GM19455 (cell line): ENCODE results near the gene CCNF.
"Not testable (repeated sequence)": the region's sequence is repeated elsewhere in the genome, so short reads cannot be mapped to it uniquely, and the experiment has no call there.

ENCODE experiments used
- ATAC-seq: cut with Tn5 transposase; IDR thresholded peaks from one replicate; pipeline ENCODE4 v1.9.1; 2021; ENCODE audit not compliant: unreplicated experiment

CCNF gene, protein sequence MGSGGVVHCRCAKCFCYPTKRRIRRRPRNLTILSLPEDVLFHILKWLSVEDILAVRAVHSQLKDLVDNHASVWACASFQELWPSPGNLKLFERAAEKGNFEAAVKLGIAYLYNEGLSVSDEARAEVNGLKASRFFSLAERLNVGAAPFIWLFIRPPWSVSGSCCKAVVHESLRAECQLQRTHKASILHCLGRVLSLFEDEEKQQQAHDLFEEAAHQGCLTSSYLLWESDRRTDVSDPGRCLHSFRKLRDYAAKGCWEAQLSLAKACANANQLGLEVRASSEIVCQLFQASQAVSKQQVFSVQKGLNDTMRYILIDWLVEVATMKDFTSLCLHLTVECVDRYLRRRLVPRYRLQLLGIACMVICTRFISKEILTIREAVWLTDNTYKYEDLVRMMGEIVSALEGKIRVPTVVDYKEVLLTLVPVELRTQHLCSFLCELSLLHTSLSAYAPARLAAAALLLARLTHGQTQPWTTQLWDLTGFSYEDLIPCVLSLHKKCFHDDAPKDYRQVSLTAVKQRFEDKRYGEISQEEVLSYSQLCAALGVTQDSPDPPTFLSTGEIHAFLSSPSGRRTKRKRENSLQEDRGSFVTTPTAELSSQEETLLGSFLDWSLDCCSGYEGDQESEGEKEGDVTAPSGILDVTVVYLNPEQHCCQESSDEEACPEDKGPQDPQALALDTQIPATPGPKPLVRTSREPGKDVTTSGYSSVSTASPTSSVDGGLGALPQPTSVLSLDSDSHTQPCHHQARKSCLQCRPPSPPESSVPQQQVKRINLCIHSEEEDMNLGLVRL

GRCh38 chr16:2429034-2429770 lies at the start of gene CCNF:
Gene CCNF, plus strand, starts transcription at chr16:2429447. Its CDS starts 35 bp downstream, at chr16:2429482.
- ATAC-seq, result peak; percentile 82

- no peak for ATAC-seq
Observed at GRCh38 chr16:2383501-2383900, 45.7 kb upstream of the CCNF start.

GRCh38 chr16:2384426-2384825 lies 44.8 kb upstream of the CCNF start:
- ATAC-seq, result no peak

DNA sequence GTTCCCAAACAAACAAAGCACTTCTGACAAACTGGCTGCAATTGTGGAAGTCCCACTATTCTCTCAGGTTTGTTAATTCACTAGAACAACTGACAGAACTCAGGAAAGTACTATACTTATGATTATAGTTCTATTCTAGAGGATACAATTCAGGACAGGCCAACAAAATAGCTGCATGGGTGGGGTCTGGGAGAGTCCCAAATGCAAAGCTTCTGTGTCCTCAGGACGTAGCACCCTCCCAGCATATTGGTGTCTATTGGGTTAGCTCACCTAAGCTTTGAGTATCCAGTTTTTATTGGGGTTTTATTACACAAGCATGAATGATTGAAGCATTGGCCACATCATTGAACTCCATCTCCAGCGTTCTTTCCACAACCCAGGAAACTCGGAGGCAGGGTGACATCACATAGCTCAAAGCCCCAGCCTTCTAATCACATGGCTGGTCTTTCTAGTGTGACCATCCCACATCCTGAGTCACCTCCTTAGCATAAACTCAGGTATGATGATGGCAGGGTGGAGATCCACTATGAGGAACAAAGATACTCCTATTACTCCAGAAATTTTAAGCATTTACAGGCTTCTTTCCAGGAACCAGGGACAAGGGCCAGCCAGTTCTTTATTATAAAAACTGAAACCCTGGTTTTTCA lies 43.9 kb upstream of the CCNF start:
- ATAC-seq, result no peak

- not testable (repeated sequence) for ATAC-seq
Observed at GRCh38 chr16:2385982-2386381, 43.3 kb upstream of the CCNF start.

GRCh38 chr16:2386990-2387389 lies 42.3 kb upstream of the CCNF start:
- no peak for ATAC-seq

DNA sequence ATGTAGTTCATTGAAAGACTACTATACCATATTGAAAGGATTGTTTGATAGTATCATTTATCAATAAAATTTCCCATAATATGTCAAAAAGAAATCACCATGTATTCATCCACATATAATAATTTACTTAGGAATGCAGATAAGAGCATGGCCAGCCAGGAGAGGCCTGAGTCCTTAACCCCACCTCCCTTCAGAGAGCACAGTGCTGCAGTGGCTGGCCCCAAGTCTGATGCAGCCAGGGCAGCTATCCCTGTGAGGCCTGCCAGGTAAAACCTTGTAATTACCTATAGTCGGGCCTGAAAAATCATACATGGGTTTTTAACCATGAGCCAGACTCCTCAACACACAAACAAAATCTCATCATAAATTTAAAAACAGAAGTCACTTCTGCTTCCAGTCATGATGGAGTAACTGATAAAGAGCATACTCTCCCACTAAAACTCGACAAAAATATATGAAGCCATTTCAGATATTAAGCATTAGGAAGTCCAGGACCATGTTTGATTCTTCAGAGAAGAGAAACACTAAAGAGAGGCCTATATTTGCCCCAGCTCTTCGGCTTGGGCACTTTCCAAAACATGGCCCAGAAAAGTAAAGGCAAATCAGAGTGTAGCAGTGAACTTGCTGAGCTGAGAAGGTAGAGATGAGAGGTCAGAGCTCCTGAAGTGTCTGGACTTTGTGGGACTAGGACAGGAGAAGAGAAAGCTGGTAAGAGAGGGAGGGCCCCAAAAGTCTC lies 40.9 kb upstream of the CCNF start:
- ATAC-seq, result no peak

- no peak for ATAC-seq
Observed at GRCh38 chr16:2388875-2389433, 40.3 kb upstream of the CCNF start.

- ATAC-seq, result no peak
Observed at GRCh38 chr16:2392025-2392424, 37.2 kb upstream of the CCNF start.

GRCh38 chr16:2398520-2398919 lies 30.7 kb upstream of the CCNF start:
- ATAC-seq, result no peak

GRCh38 chr16:2404099-2404498 lies 25.1 kb upstream of the CCNF start:
- no peak for ATAC-seq

GRCh38 chr16:2415085-2415484 lies 14.2 kb upstream of the CCNF start:
- no peak for ATAC-seq

DNA sequence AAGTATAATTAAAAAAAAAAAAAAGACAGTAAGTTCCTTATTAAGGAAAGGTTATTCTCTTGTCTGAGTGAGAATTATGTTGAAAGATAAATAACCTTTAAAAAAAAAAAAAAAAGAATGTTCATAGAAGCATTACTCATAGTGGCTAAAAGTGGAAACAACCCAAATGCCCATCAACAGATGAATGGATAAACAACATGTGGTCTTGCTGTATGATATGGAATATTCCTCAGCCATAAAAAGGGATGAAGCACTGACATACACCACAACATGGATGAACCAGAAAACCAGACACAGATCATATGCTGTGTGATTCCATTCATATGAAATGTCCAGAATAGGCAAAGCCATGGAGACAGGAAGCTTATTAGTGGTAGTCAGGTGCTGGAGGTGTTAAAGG lies 9.2 kb upstream of the CCNF start:
- no peak for ATAC-seq

- ATAC-seq, result no peak
Observed at GRCh38 chr16:2422123-2422867, 7.0 kb upstream of the CCNF start.

DNA sequence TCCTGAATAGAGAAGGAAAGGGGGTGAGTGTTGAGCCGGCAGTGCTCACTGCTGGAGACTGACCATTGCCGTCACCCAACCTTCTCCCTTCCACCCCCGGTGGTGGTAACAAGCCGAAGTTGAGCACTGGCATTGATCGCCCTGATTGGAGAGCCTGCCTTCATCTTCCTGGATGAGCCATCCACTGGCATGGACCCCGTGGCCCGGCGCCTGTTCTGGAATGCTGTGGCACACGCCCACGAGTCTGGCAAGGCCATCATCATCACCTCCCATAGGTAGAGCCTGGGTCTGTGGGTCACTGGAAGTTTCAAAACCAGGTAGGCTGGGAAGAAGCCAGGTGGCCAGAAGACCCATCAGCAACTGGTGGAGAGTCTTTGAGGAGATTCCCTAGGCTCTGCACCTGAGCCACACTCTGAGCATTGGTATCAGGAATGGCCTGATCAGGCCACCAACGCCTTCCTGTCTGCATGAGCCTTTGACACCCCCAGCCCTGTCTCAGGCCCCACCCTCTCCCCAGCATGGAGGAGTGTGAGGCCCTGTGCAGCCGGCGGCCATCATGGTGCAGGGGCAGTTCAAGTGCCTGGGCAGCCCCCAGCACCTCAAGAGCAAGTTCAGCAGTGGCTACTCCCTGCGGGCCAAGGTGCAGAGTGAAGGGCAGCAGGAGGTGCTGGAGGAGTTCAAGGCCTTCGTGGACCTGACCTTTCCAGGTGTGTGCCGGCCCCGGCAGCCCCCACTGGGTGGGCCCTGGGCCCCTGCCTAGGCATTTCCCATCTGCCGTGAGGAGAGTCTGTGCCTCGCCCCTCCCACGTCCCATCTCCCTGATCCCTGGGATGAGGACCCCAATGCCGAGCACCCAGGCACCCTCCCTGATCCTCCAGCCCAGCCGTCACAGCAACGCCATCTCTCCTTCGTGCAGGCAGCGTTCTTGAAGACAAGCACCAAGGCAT lies 4.9 kb upstream of the CCNF start:
- no peak for ATAC-seq

- no peak for ATAC-seq
Observed at GRCh38 chr16:2425008-2425518, 4.2 kb upstream of the CCNF start.

DNA sequence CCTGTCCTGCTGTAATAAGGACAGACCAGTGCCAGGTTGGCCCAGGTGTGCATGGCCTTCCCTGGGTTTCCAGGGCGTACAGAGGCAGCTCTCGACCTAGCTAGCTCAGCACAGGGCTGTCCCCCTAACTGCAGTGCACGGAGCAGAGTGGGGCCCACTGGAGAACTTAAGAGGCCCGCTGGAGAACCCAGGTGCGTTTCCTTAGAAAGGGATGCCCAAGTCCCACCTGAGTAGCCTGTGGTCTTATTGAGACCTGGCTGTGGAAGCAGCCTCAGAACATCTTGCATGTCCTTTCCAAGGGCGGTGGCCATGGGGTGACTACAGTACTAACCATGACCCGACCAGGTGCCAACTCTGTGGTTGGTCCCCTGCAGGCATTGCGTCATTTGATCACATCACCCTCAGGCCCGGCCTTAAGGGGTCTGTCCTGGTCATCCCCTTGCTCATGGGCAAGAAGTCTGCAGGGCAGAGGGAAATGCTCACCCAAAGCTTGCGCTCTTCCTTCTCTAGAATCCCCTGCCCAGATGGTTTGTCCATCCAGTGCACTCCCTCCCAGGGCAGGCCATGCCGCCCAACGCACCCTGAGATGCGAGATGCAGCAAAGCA lies 3.3 kb upstream of the CCNF start:
- ATAC-seq, result no peak

DNA sequence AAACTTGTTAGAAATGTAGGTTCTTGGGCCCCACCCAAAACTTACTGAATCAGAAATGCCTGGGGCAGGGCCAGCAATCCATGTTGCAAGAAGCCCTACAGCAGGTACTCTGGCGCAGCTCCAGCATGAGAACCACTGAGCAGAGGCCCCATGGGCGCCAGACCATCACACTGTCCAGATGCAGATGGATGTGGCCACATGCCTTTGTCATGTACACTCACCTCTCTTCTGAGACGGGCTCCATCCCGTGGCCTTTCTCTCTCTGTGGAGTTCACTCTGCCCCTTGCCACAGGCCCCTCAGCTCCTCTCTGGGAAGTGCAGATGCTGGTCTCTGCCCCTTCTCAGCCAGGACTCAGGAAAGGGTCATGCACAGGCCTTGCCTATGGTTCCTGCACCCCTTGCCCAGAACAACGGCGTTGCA lies 2.3 kb upstream of the CCNF start:
- no peak for ATAC-seq
